ENCODE data around the gene ZNF444. TPM values are rescaled to one million over a fixed set of nuclear protein-coding genes. Genes with fewer than 3 reads are reported as not detected.
"Not testable (repeated sequence)": the region's sequence is repeated elsewhere in the genome, so short reads cannot be mapped to it uniquely, and the experiment has no call there.

The ZNF444 gene
- total RNA-seq, 1 donor: 14.2 TPM

- H3K4me3 ChIP-seq (ENCODE audit: low read depth, low read length): no peak overlapping the region
- no peak for TF ChIP-seq CTCF (IDR thresholded peaks at IDR 0.05; ENCODE audit: insufficient read depth, low read depth, low read length)
- no peak for DNase-seq (ENCODE audit: low read depth)
These were observed 38.0 kb upstream of the ZNF444 start for GRCh38 chr19:56103027-56103614.

- DNase-seq (ENCODE audit: low read depth): no peak
- no peak for TF ChIP-seq CTCF (IDR thresholded peaks at IDR 0.05; ENCODE audit: insufficient read depth, low read depth, low read length)
These were observed 36.7 kb upstream of the ZNF444 start for GRCh38 chr19:56104423-56104822.

GRCh38 chr19:56105090-56105701, 35.9 kb upstream of the ZNF444 start:
- TF ChIP-seq CTCF (IDR thresholded peaks at IDR 0.05; ENCODE audit: insufficient read depth, low read depth, low read length): peak; percentile 50
- H3K4me3 ChIP-seq (ENCODE audit: low read depth, low read length): no peak overlapping the region
- DNase-seq (ENCODE audit: low read depth): peak; percentile 53

More at GRCh38 chr19:56104423-56104822, 36.7 kb upstream of the ZNF444 start:
- no peak overlapping the region for H3K4me3 ChIP-seq (ENCODE audit: low read depth, low read length)

GRCh38 chr19:56105831-56106396, 35.2 kb upstream of the ZNF444 start:
- H3K4me3 ChIP-seq (ENCODE audit: low read depth, low read length): not testable (repeated sequence)

GRCh38 chr19:56106397-56106849, 34.7 kb upstream of the ZNF444 start:
- no peak overlapping the region for H3K4me3 ChIP-seq (ENCODE audit: low read depth, low read length)
- TF ChIP-seq CTCF (IDR thresholded peaks at IDR 0.05; ENCODE audit: insufficient read depth, low read depth, low read length): no peak
- DNase-seq (ENCODE audit: low read depth): no peak

More at GRCh38 chr19:56105831-56106396, 35.2 kb upstream of the ZNF444 start:
- not testable (repeated sequence) for DNase-seq (ENCODE audit: low read depth)

- no peak for TF ChIP-seq CTCF (IDR thresholded peaks at IDR 0.05; ENCODE audit: insufficient read depth, low read depth, low read length)
- no peak for DNase-seq (ENCODE audit: low read depth)
- H3K4me3 ChIP-seq (ENCODE audit: low read depth, low read length): no peak overlapping the region
These were observed 34.1 kb upstream of the ZNF444 start for GRCh38 chr19:56106993-56107392.

- H3K4me3 ChIP-seq (ENCODE audit: low read depth, low read length): no peak overlapping the region
- no peak for TF ChIP-seq CTCF (IDR thresholded peaks at IDR 0.05; ENCODE audit: insufficient read depth, low read depth, low read length)
- no peak for DNase-seq (ENCODE audit: low read depth)
These were observed 33.3 kb upstream of the ZNF444 start for GRCh38 chr19:56107626-56108351.

Data from fibroblast of villous mesenchyme (primary cell).